Inferior parietal cortex (tissue), 1 donor: Measurements from ENCODE around the gene ZNF580.

Source experiments
- DNase-seq: peaks from one replicate; pipeline ENCODE4 v3.0.0-alpha.2; 2016; ENCODE audit errors: extremely low spot score

Gene ZNF580

DNA sequence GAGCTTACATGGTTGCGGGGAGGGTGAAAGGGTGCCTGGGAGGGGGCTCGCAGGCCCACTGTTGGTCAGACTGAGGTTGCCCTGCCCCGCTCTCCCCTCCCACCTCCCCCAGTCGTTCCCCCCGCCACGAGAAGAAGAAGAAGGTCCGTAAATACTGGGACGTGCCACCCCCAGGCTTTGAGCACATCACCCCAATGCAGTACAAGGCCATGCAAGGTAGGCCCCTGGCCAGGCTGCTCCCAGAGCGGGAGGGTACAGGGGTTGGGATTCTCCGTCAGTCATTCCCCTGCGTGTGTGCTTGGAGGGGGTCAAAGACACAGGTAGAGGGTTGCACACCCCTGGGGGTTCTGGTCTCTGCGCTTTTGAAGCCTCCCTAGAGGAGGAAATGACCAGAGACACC lies 19.6 kb downstream of the ZNF580 start:
- no peak for DNase-seq

DNA sequence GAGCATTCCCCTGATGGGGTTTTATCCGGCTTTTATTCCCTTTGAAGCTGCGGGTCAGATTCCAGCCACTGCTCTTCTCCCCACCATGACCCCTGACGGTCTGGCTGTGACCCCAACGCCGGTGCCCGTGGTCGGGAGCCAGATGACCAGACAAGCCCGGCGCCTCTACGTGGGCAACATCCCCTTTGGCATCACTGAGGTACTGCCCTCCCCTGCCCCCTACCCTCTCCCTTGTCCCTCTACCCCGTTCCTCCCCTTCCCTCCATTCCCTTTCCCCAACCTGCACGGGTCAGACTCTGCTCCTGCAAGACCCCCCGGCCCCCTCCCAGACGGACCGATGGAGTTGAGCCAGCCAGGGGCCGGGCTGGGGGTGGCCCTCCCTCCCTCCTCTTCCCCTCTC lies 20.2 kb downstream of the ZNF580 start:
- no peak for DNase-seq

DNA sequence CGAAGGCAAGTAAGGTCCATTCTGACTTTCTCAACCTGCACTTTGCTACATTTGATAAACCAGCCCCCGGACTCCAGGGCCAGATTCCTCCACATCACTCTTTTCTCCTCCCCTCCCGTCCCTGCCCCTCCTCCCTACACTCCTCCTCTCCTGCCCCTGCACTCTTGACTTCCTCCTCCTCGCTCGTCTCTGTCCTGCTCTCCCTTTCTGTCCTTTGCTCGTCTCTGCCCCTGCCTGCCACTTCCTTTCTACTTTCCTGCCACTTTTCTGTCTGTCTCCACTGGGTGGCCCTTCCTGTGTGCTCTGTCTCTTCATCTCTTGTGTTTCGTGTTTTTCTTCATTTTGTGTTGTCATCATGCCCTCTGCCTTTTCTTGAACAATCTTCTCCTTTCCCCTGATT lies 21.0 kb downstream of the ZNF580 start:
- no peak for DNase-seq

DNA sequence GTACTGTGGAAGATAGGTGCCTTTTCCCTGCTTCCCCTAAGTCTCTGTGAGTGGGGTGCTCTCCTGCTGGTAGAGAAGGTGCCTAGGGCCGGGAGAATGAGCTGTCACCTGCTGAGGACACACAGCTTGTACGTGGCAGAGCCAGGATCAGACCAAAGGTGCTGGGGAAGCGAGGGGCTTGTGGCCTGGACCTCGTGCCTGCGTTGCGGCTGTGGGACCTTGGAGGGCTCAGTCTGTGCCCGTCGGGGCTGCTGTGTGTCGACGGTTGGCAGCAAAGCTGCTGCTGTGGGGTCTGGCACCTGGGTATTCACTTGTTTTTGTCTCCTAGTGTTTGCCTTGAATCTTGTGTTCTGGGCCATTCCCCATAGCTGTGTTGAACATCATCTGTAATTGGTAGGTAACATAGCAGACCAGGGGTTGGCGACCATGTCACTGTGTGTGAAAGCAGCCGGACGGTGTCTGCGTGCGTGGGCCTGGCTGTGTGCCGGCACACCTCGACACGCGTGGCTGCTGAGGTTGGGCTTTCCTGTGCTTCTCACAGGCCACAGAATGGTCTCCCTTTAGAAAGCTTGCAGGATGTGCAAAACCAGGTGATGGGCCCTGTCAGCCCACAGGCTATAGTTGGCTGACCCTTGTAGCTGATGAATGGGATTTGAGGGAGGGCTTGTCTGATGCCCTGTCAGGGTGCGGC lies 23.2 kb downstream of the ZNF580 start:
- no peak for DNase-seq

DNA sequence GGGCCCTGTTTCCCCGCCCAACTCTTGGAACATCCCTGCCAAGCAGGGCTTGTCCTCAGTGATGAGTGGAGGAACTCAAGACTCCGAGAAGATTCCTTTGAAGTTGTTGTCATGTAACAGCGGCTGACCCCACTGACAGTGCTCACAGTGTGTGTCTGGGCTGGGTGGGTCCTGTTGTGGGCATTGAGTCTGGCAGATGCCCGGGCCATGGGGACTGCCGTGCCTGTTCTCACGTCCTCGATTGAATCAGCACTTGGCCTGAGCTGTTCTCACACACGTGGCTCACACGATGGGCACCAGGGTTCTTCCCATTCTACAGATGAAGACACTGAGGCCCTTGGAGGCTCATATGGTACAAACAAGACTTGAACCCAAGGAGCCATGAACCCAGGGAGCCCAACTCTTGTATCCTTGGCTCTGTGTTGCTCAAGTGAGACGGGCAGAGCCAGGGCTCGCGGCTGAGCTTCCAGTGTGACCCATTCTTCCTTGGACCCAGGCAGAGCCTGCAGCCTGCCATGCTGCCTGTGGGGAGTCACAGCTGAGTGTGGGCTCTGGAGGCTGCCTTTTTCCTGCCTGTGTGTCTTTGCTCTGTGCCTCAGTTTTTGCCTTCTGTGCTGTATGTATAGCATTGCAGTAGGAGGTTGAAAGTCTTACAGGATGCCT lies 25.7 kb downstream of the ZNF580 start:
- DNase-seq, result no peak

DNA sequence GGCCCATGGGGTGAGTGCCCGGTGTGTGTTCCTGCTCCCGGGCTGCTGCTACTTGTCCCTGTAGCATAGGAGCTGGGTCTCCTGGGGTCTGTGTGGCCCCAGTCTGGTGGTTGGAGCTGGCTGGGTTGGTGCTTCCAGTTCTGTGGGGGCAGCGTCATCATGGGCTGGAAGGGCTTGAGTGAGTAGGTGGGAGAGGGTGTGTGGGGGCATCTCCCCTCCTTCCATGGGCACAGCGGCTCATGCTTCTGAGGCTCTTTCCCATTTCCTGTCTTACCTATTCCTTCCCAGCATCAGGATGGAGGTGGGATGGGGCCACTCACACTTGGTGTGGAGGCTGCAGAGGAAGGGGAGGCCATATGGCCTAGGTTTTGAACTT lies 26.2 kb downstream of the ZNF580 start:
- no peak for DNase-seq

DNA sequence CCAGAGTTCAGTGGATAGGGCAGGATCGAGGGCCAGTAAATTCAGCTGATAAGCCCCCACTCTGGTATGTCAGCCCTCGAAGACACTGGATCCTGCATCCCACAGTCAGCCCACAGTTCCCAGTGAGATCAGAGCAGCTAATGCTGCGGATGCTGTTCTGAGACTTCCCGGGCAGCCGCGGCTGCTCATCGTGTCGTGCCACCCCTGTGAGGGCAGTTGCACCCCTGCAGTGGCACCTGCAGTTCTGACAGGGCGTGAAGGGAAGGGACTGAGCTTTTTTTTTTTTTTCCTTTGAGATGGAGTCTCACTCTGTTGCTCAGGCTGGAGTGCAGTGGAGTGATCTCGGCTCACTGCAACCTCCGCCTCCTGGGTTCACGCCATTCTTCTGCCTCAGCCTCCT lies 26.7 kb downstream of the ZNF580 start:
- DNase-seq, result no peak

DNA sequence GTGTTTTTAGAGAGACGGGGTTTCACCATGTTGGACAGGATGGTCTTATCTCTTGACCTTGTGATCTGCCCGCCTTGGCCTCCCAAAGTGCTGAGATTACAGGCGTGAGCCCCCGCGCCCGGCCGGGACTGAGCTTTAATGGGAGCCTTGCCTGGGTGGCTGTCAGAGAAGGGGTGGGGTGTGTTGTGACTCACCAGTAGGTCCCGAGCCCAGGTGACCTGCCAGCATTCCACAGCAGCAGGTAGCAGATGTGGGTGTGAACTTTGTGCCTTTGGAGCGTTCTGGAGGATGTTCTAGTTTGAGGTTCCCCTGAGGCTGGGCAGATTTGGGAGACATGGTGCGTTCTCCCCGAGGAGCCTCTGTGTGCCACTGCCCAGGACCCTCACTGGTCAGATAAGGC lies 27.2 kb downstream of the ZNF580 start:
- no peak for DNase-seq

DNA sequence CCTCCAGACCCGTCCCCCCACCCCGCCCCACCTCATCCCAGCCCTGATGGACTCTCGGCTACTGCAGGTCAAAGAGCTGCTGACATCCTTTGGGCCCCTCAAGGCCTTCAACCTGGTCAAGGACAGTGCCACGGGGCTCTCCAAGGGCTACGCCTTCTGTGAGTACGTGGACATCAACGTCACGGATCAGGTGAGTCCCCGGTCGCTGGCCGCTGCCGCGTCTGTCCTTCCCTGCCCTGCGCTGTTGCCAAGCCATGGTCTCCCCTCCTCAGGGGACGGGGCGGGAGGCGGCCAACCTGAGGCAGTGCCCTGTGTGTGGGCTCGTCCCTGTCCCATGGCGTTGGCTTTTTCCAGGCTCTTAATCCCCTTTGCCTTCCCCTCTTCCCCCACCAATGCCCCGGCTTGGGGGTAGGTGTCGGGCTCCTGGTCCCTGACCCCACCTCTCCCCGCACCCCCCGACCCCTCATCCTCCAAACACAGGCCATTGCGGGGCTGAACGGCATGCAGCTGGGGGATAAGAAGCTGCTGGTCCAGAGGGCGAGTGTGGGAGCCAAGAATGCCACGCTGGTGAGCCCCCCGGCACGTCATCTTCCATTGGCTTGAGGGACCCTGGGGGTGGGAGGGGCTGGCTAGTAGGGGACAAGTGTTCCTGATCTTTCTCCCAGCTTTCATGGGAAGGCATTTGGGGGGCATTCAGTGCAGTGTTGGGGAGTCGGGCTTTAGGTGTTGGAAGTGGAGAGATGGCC lies 28.0 kb downstream of the ZNF580 start:
- DNase-seq, result no peak

DNA sequence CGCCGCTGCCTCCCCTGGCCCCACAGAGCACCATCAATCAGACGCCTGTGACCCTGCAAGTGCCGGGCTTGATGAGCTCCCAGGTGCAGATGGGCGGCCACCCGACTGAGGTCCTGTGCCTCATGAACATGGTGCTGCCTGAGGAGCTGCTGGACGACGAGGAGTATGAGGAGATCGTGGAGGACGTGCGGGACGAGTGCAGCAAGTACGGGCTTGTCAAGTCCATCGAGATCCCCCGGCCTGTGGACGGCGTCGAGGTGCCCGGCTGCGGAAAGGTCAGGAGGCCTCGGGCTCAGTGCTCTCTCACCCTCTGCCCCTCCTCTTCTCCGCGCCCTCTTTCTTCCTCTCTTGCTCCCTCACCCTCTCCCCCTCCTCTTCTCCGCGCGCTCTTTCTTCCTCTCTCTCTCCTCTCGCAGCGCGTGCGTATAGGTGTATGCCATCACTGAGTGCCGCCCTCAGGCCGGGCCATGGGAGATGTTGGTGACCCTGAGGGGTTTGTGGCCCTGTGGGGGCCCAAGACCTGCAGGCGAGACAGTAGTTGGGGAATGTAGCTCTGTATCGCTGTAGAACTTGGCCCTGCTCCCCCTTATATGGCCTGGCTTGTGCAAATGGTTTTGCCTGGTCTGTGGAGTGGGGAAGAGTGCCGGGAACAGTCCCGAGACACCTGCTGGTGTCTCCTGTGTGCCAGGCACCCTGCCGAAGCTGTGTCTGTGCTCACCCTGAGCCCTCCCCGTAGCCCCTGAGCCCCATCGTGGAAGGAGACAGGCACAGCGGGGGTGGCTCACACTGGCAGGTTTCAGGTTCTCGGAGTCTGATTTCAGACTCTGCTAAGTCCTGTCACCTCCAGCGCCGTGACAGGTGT lies 28.8 kb downstream of the ZNF580 start:
- no peak for DNase-seq

DNA sequence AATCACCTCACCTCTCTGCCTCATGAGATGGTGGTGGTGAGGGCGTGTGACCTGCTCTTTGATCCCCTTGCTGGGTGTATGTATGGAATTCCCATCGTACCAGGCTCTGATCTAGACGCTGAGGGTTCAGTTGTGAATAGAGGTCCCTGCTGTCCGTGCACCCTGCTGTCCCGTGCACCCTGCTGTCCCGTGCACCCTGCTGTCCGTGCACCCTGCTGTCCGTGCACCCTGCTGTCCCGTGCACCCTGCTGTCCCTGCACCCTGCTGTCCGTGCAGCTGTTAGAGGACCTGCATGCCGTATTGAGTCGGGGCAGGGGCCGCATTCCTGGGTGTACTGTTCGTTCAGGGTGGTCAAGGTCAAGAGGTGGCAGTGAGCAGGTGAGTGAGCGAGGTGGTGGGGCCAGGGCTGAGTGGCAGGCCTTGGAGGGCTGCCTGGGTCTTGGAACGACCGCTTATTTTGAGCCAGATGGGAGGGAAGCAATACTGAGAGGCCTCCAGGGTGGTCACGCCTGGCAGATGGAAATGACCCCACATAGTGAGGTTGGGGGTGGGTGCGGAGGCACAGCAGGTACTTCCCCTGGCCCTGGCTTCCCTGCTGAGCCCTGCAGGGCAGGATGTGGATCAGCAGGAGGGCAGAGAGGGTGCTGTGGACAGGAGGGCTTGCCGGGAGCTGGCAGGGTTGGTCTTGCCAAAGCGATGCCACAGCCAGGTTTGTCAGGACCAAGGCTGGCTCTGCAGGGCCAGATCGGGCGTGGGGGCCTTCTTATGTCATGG lies 29.7 kb downstream of the ZNF580 start:
- DNase-seq, result no peak

DNA sequence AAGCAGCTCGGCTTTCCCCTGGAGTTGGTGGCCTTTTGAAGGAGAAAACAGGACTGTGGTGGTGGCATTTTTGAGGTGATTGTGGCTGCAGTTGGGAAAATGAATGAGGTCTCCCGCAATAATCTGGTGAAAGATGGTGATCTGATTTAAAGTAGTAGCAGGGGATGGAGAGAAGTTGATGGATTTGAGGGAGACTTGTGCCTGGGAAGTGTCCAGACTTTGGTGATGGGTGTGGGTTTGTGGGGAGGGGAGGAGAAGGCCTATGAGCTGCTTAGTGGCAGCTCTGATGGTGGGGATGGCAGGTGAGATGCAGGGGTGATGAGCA lies 30.2 kb downstream of the ZNF580 start:
- DNase-seq, result no peak

DNA sequence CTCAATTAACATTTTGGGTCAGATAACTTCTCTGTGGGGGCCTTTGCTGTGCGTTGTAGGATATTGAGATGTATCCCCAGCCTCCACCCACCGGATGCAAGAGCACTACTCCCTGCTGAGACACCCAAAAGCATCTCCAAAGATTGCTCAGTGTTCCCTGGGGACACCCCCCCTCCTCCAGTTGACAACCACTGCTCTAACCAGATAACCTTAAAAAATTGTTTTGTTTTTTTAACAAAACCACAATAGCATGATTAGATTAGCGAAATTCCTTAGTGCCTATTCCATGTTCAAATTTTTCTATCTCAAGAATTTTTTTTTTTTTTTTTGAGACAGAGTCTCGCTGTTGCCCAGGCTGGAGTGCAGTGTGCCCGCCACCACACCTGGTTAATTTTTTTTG lies 31.6 kb downstream of the ZNF580 start:
- no peak for DNase-seq

DNA sequence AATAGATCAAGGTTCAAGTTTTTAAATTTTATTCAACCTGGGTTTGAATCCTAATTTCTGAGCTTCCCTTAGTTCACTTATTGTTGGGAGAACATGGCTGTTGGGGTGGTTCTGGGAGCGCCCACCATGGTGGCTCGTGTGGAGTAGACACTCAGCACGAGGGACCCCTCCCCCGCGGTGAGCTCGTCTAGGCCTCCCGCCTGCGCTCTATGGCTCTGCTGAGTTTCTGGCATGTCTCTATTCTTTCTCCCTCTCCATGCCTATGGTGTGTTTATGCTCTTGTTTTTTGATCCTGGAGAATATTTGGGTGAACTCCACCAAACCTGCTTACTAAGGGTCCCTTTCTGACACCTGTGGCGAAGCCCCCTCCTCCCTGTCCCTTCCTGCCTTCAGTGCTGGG lies 32.7 kb downstream of the ZNF580 start:
- DNase-seq, result no peak

DNA sequence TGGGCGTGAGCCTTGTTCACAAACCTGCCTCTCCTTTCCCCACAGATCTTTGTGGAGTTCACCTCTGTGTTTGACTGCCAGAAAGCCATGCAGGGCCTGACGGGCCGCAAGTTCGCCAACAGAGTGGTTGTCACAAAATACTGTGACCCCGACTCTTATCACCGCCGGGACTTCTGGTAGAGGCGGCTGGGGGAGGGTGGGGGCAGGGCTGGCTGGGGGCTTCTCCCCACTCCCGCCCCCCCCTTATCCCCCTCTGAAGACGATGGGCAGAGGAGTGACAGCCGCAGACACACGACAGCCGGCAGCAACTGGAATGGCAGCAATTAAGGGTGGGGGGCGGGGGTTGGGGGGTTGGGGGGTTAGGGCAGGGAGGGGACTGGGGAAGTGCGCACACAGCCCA lies 33.1 kb downstream of the ZNF580 start:
- DNase-seq, result no peak

DNA sequence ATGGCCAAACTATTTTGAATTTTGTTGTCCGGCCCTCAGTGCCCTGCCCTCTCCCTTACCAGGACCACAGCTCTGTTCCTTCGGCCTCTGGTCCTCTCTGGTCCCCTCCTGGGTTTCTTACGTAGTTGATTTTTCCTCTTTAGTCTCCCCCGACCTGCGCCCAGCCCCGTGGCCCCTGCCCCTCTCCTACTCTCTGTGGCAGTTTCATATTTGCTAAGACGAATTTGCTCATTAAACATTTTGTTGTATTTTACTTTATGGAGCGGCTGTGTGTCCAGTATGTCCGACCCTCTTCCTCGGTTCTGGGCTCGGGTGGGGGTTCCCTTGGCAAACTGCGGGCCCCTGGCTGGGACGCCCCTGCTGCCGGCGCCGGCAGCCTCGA lies 33.6 kb downstream of the ZNF580 start:
- DNase-seq, result no peak

DNA sequence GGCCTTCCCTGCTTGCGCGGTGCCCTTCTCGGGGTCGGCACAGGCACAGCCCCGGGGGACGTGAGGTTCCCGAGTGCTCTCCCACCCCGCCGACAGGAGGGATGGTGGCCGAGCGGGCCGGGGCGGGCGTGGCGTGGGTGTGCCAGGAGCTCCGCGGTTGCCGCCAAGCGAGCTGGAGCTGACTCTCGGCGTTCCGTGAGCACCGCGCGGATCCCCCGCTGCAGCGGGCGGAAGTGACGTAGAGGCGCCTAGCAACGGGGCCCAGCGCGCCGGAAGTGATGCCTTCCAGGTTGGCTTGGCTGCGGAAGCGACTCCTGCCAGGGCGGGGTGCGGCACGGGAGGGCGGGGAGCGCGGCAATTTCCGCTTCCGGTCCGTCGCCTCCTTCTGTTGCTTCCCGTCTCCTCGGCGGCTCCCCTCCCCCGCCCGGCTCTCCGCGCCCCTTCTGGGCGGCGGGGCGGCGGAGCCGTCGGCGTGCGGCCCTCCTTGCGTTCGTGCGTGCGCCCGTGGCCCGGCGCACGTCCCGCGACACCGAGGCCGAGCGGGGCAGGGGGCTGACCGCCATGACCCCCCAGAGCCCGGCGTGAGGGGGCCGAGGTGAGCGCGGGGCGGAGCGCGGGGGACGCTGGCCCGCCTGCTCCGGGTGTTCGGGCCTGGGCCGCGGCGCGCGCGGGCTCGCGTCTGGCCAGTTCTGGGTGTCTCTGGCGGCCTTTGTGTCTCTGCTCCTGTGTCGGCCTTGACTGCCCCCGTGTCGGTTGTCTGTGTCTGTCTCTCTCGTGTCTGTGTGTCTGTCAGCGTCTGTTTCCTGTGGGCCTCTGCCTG lies 34.2 kb downstream of the ZNF580 start, which contains the start of gene EPN1:
Gene EPN1, plus strand, starts transcription at position 386 of the 820 bp plus-strand sequence. CDS start 3,402 bp downstream, outside the sequence.
- DNase-seq, result peak; percentile 95

DNA sequence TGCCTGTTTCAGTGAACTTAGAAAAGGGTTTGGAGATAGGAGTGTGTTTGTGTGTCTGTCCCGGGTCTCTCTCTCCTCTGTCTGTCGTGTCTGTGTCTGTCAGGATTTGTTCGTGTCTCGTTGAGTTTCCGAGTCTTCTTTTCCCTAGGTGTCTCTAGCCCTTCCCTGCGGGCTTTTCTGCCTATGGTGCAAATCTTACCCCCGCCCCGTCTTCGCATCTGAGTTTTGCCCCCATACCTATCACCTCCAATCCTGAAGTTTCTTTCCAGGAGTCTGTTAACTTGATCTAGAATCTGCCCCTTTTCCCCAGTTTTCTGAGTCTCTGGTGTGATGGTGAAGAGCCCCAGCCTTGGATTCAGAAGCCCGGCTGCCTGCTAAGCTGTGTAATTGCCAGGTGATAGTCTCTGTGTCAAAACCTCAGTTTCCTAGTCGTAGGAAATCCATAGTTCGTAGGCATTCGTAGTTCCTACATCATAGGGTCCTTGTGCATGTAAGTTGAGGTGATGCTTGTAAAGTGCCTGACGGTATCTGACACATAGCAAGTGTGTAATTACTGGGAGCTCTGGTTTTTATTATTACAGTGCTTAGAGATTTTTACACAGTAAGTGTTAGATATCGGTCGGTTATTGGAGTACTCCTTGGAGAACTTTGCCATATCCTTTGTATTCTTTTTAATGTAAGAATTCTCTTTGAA lies 35.0 kb downstream of the ZNF580 start:
- no peak for DNase-seq

DNA sequence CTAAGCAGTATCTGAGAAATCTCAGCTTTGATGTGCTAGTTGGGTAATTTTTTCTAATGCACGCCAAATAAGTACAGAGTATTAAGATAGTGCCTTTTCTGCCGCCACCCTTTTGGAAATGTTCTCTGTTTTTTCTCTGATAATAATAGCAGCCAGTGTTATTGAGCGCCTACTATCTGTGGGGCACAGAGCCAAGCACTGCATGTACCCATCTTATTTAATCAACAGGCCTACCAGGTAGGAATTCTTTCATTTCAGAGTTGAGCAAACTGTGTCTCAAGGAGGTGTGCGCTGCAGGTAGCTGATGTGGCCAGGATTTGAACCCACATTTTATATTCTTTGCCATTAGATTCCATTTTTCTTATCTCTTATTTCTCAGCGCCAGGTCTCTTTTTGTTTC lies 35.6 kb downstream of the ZNF580 start:
- DNase-seq, result no peak
